OCI-LY1 (cell line): Measurements from ENCODE around the gene MAP3K4.
A peak's percentile ranks its signal among the peaks of the same experiment; 100 is the strongest.

Source experiments
- CTCF ChIP-seq: fragments of 200-600 bp; sonication (generic), shearing (Covaris generic); IDR thresholded peaks from 2 replicates; pipeline ENCODE4 v1.5.1; 2017; ENCODE audit warnings: mild to moderate bottlenecking, antibody characterized with exemption, low read length, moderate library complexity, mixed read lengths
- EZH2 ChIP-seq: fragments of 200-600 bp; sonication (generic), shearing (Covaris generic); IDR thresholded peaks from 2 replicates; pipeline ENCODE4 v1.8.0; 2017; ENCODE audit warnings: borderline replicate concordance, mixed run types, mild to moderate bottlenecking, antibody characterized with exemption, low read length, moderate library complexity, mixed read lengths

- TF ChIP-seq CTCF (peak; percentile 67), EZH2 (no peak)
Observed at GRCh38 chr6:160992061-160992979, 751 bp downstream of the MAP3K4 start.
